GM23248 (cell line): ENCODE measurements around the gene SLC15A3. TPM values are rescaled to one million over a fixed set of nuclear protein-coding genes. Genes with fewer than 3 reads are reported as not detected.

Experiments
- DNase-seq: peaks from one replicate; pipeline ENCODE4 v3.0.0-alpha.2; 2015
- H2AFZ ChIP-seq: fragments of 200-600 bp; sonication (generic); 2 replicates; pipeline ENCODE4 v1.6.1; 2016; ENCODE audit warnings: antibody characterized with exemption
- H3F3A ChIP-seq: fragments of 200-600 bp; sonication (generic); 2 replicates; pipeline ENCODE4 v1.6.1; 2016; ENCODE audit warnings: mild to moderate bottlenecking, antibody characterized with exemption, mixed run types; ENCODE audit not compliant: insufficient read depth
- H3K27ac ChIP-seq: fragments of 200-600 bp; sonication (generic); 2 replicates; pipeline ENCODE4 v1.5.1; 2016; ENCODE audit warnings: mild to moderate bottlenecking
- H3K27me3 ChIP-seq: fragments of 200-600 bp; sonication (generic); replicated peaks from 2 replicates; pipeline ENCODE4 v1.6.1; 2016; ENCODE audit warnings: mild to moderate bottlenecking; ENCODE audit not compliant: insufficient read depth
- H3K36me3 ChIP-seq: fragments of 200-600 bp; sonication (generic); 2 replicates; pipeline ENCODE4 v1.6.1; 2016; ENCODE audit warnings: low read depth, mild to moderate bottlenecking
- H3K4me1 ChIP-seq: fragments of 200-600 bp; sonication (generic); 2 replicates; pipeline ENCODE4 v1.6.1; 2016; ENCODE audit warnings: mild to moderate bottlenecking; ENCODE audit not compliant: insufficient read depth
- H3K4me2 ChIP-seq: fragments of 200-600 bp; sonication (generic); one replicate; pipeline ENCODE4 v1.6.1; 2016; ENCODE audit warnings: mild to moderate bottlenecking; ENCODE audit not compliant: unreplicated experiment
- H3K4me3 ChIP-seq: fragments of 200-600 bp; sonication (generic); 2 replicates; pipeline ENCODE4 v1.5.1; 2016; ENCODE audit warnings: mild to moderate bottlenecking
- H3K79me2 ChIP-seq: fragments of 200-600 bp; sonication (generic); 2 replicates; pipeline ENCODE4 v1.6.1; 2016; ENCODE audit warnings: mild to moderate bottlenecking; ENCODE audit not compliant: insufficient read depth
- H3K9ac ChIP-seq: fragments of 200-600 bp; sonication (generic); 2 replicates; pipeline ENCODE4 v1.6.1; 2016; ENCODE audit warnings: mild to moderate bottlenecking
- H3K9me2 ChIP-seq: fragments of 200-600 bp; sonication (generic); 2 replicates; pipeline ENCODE4 v1.6.1; 2016; ENCODE audit warnings: mixed run types, mild to moderate bottlenecking, moderate library complexity; ENCODE audit not compliant: insufficient read depth
- H3K9me3 ChIP-seq: fragments of 200-600 bp; sonication (generic); one replicate; pipeline ENCODE4 v1.6.1; 2017; ENCODE audit warnings: low read depth
- H4K20me1 ChIP-seq: fragments of 200-600 bp; sonication (generic); 2 replicates; pipeline ENCODE4 v1.6.0; 2016; ENCODE audit not compliant: insufficient read depth
- EZH2 ChIP-seq: fragments of 200-600 bp; sonication (generic); IDR thresholded peaks from 2 replicates; pipeline ENCODE4 v1.6.1; 2018; ENCODE audit warnings: antibody characterized with exemption, mild to moderate bottlenecking; ENCODE audit not compliant: insufficient read depth, poor library complexity, severe bottlenecking
- EZH2phosphoT487 ChIP-seq: fragments of 200-600 bp; sonication (generic); IDR thresholded peaks from 2 replicates; pipeline ENCODE4 v1.6.1; 2018; ENCODE audit warnings: antibody characterized with exemption, moderate library complexity, mild to moderate bottlenecking, low read depth; ENCODE audit not compliant: insufficient read depth
- WGBS, 2 experiments: methylation state at CpG; one replicate each; pipeline ENCODE4 v1.1.6; 2015 to 2017; ENCODE audit warnings: low lambda C conversion rate in 2 of 2, low coverage in 1 of 2; ENCODE audit errors: missing lambda C conversion rate in 2 of 2; 5-methylcytosine and 5-hydroxymethylcytosine counted together
- in situ Hi-C: fragments of 300-500 bp; cut with MboI; formaldehyde crosslinking; loops from 2 replicates; pipeline ENCODE4 v1.15.0; 2020
- polyA plus RNA-seq: library from polyadenylated mRNA; unstranded; fragments of >200 nt; fragmentation: Nextera tagmentation; extraction: Ambion mirVana; gene quantifications from 2 replicates; pipeline ENCODE4 v1.2.1, GENCODE V29; 2016
- total RNA-seq: library from RNA; depleted of rRNA; stranded (reverse); fragments of >200 nt; shearing (Covaris generic); gene quantifications from 2 replicates; pipeline ENCODE4 v1.2.3, GENCODE V29; 2014

SLC15A3 gene
- total and polyA plus RNA-seq, 2 experiments from 2014 or later = 1.5 to 2.2 TPM

DNA sequence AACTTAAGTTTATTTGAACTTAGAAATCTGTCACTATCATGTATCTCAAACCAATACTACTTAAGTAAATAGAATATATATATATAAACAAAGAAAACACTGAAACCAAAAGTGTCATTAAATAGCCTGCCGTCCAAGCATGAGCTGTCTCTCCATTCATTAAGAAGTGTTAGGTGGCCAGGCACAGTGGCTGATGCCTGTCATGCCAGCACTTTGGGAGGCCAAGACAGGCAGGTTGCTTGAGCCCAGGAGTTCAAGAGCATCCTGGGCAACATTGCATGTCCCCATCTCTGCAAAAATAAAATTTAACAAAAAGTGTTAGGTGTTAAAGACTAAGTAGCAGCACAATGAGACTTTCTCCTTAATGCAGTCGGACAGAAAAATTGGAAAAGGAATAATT is 33.5 kb upstream of the SLC15A3 start:
- Histone ChIP-seq H2AFZ (no peak overlapping the region), H3K4me1 (peaks cover 7% of the 10 kb centered on the region; the same call in 1 of the 2 replicates), H3K9me3 (no peaks in the 10 kb centered on the region), H3K9me2 (no peaks in the 10 kb centered on the region), H3K4me3 (no peak overlapping the region), H3K36me3 (no peaks in the 10 kb centered on the region), H3K79me2 (no peaks in the 10 kb centered on the region), H3F3A (no peaks in the 10 kb centered on the region), H3K27me3 (peaks cover 28% of the 10 kb centered on the region), H4K20me1 (no peaks in the 10 kb centered on the region), H3K27ac (no peak overlapping the region), H3K4me2 (no peak overlapping the region), H3K9ac (no peak overlapping the region)
- in situ Hi-C loops = no loop called here
- 86 to 89% methylated on average over 2 of the region's 2 CpGs for WGBS, 2 experiments
- no peak for DNase-seq
- no peak for TF ChIP-seq EZH2
- TF ChIP-seq EZH2phosphoT487 = no peak

DNA sequence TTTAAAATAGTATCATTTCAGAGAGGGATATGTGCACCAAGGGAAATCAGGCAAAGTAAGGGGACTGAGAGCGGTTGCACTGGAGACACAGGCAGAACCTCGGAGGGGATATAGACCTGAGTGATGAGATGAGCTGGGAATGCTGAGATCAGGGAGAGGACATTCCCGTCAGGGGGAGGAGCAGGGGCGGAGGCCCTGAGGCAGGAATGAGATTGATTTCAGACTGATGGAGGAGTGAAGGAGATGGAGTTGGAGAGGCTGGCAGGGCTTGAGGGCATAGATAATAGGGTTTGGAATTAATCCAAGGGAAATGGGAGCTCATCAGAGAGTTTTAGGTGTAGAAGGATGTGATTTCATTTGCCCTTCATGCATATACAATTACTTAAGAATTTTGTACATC is 32.7 kb upstream of the SLC15A3 start:
- no peak overlapping the region for H3K4me3 ChIP-seq
- TF ChIP-seq EZH2phosphoT487 (no peak), EZH2 (no peak)
- no peaks in the 10 kb centered on the region for H4K20me1 ChIP-seq
- no peaks in the 10 kb centered on the region for H3K79me2 ChIP-seq
- DNase-seq = no peak
- in situ Hi-C loops = no loop called here
- no peak overlapping the region for H3K4me2 ChIP-seq
- peaks cover 27% of the 10 kb centered on the region for H3K27me3 ChIP-seq
- no peaks in the 10 kb centered on the region for H3F3A ChIP-seq
- no peaks in the 10 kb centered on the region for H3K9me2 ChIP-seq
- WGBS, 2 experiments = 22 to 25% methylated on average over 4 of the region's 4 CpGs
- H3K4me1 ChIP-seq = peaks cover 7% of the 10 kb centered on the region; the same call in 1 of the 2 replicates
- H2AFZ ChIP-seq = no peak overlapping the region
- H3K9ac ChIP-seq = no peak overlapping the region
- H3K27ac ChIP-seq = no peak overlapping the region
- no peaks in the 10 kb centered on the region for H3K36me3 ChIP-seq
- no peaks in the 10 kb centered on the region for H3K9me3 ChIP-seq

DNA sequence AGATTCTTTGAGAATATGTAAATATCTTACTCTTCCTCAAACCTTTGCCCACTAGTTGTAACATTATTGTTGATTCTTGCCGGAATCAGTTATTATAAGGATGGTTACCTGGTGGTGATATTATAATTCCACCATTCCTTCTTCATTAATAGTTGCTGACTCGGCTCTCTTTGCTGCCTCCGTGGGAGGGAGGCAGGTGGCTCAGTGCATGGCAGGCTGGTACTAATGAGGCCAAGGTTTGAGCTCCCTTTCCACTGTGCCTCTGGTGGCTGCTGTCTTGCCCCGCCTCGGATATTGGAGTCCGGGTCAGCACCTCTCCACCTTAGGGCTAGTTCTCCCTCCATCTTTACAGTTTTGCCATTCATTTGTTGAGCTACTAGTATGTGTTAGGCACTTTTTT is 32.2 kb upstream of the SLC15A3 start:
- Histone ChIP-seq H3K27ac (no peak overlapping the region), H3K9me2 (no peaks in the 10 kb centered on the region), H3K9ac (no peak overlapping the region), H3F3A (no peaks in the 10 kb centered on the region), H3K36me3 (no peaks in the 10 kb centered on the region), H3K27me3 (peaks cover 22% of the 10 kb centered on the region), H3K4me1 (peaks cover 7% of the 10 kb centered on the region; the same call in 1 of the 2 replicates), H3K4me2 (no peak overlapping the region), H3K79me2 (no peaks in the 10 kb centered on the region), H2AFZ (no peak overlapping the region), H4K20me1 (no peaks in the 10 kb centered on the region), H3K9me3 (no peaks in the 10 kb centered on the region), H3K4me3 (no peak overlapping the region)
- in situ Hi-C loops = no loop called here
- WGBS, 2 experiments = 55 to 56% methylated on average over 6 of the region's 6 CpGs
- TF ChIP-seq EZH2phosphoT487 = no peak
- no peak for DNase-seq

DNA sequence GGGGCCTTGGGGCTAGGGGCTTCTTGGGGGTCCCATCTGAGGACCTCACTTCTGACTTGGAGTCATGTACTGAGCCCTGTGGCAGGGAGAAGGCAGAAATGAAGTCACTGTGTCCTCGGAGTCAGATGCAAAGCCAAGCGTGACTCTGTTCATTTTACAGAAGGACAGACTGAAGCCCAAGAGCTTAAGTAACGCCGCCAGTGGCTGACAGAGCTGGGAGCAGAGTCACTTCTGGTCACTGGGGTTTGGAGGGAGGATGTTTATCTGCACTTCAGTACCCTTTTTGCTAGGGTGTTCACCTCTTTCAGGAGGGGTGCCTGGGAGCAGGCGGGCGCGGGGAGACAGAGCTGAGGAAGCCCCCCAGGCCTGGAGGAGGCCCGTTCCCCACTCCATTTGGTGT is 30.2 kb upstream of the SLC15A3 start:
- no peaks in the 10 kb centered on the region for H3F3A ChIP-seq
- peaks cover 19% of the 10 kb centered on the region for H3K27me3 ChIP-seq
- WGBS, 2 experiments = 75 to 76% methylated on average over 8 of the region's 8 CpGs
- in situ Hi-C loops = no loop called here
- no peak overlapping the region for H3K9ac ChIP-seq
- H3K4me1 ChIP-seq = peaks cover 7% of the 10 kb centered on the region; the same call in 1 of the 2 replicates
- DNase-seq = no peak
- no peaks in the 10 kb centered on the region for H3K36me3 ChIP-seq
- no peaks in the 10 kb centered on the region for H3K9me3 ChIP-seq
- H3K9me2 ChIP-seq = no peaks in the 10 kb centered on the region
- H3K4me2 ChIP-seq = no peak overlapping the region
- TF ChIP-seq EZH2phosphoT487 (no peak), EZH2 (no peak)
- H2AFZ ChIP-seq = no peak overlapping the region
- H3K79me2 ChIP-seq = no peaks in the 10 kb centered on the region
- H4K20me1 ChIP-seq = no peaks in the 10 kb centered on the region
- H3K4me3 ChIP-seq = no peak overlapping the region
- H3K27ac ChIP-seq = no peak overlapping the region

DNA sequence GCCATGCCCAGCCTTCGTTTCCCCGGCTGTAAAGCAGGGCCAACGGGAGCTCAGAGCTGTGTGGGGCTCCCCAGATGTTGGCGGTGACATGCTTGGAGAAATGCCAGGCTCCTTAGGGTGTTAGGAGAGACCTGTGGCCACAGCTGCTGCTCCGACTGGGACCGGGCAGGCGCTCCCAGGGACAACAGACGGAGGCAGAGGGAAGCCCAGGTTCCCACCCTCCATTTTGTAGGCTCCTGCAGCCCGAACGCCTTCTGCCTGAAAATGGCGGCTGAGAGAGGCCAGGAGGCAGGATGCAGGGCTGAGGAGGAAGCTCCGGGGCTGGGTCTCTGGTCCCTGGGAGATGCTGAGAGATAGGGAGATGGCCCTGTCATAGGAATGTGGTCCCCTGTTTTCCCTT is 29.5 kb upstream of the SLC15A3 start:
- no peaks in the 10 kb centered on the region for H4K20me1 ChIP-seq
- 65 to 77% methylated on average over 11 to 12 of the region's 12 CpGs for WGBS, 2 experiments
- H3K9me3 ChIP-seq = no peaks in the 10 kb centered on the region
- no peaks in the 10 kb centered on the region for H3F3A ChIP-seq
- H3K9me2 ChIP-seq = no peaks in the 10 kb centered on the region
- H3K4me1 ChIP-seq = peaks cover 7% of the 10 kb centered on the region; the same call in 1 of the 2 replicates
- no peak overlapping the region for H3K4me3 ChIP-seq
- in situ Hi-C loops = no loop called here
- H3K36me3 ChIP-seq = no peaks in the 10 kb centered on the region
- H3K4me2 ChIP-seq = no peak overlapping the region
- no peak overlapping the region for H3K27ac ChIP-seq
- H2AFZ ChIP-seq = no peak overlapping the region
- H3K9ac ChIP-seq = no peak overlapping the region
- peaks cover 21% of the 10 kb centered on the region for H3K27me3 ChIP-seq
- no peak for DNase-seq
- TF ChIP-seq EZH2 (no peak), EZH2phosphoT487 (no peak)
- H3K79me2 ChIP-seq = no peaks in the 10 kb centered on the region
